Measurements from ENCODE around the gene PHLDA2.

DNA sequence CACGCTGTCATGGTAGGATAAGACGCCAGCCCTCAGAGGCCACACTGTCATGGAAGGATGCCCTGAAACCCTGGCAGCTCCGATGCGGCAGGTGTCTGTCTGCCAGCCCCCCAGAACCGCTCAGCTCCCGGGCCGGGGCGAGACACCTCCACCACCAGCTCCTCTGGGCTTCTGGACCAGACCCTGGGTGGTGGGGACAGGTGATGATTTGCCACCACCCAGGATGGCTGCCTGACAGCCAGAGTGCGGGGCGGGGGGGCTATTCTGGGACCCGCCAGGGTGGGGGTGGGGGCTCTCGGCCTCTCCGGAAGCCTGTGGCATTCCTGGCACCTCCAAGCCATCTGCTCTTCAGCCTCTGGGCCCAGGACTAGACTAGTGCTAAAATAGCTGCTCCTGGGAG is 9.4 kb downstream of the PHLDA2 start:
- no peak for TF ChIP-seq ZNF146 (tag by site-specific recombination; IDR thresholded peaks at IDR 0.05)
- TF ChIP-seq ZNF174 (tag by site-specific recombination; IDR thresholded peaks at IDR 0.05), result no peak
- no peak for TF ChIP-seq CTCF (tag by site-specific recombination; IDR thresholded peaks at IDR 0.05)
- no peak for TF ChIP-seq ZSCAN4 (tag by site-specific recombination; IDR thresholded peaks at IDR 0.05)
- TF ChIP-seq YY1 (tag by site-specific recombination; IDR thresholded peaks at IDR 0.05), result no peak
- TF ChIP-seq, protein P1, sequence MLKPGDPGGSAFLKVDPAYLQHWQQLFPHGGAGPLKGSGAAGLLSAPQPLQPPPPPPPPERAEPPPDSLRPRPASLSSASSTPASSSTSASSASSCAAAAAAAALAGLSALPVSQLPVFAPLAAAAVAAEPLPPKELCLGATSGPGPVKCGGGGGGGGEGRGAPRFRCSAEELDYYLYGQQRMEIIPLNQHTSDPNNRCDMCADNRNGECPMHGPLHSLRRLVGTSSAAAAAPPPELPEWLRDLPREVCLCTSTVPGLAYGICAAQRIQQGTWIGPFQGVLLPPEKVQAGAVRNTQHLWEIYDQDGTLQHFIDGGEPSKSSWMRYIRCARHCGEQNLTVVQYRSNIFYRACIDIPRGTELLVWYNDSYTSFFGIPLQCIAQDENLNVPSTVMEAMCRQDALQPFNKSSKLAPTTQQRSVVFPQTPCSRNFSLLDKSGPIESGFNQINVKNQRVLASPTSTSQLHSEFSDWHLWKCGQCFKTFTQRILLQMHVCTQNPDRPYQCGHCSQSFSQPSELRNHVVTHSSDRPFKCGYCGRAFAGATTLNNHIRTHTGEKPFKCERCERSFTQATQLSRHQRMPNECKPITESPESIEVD (tag by site-specific recombination; IDR thresholded peaks at IDR 0.05), result no peak
- TF ChIP-seq REPIN1 (tag by site-specific recombination; IDR thresholded peaks at IDR 0.05; ENCODE audit: low read depth), result no peak
